ENCODE results near the gene ERC1.
"Not testable (repeated sequence)": the region's sequence is repeated elsewhere in the genome, so short reads cannot be mapped to it uniquely, and the experiment has no call there.

ERC1 gene

GRCh38 chr12:1330477-1330827 lies 339.4 kb downstream of the ERC1 start:
- no peaks in the 10 kb centered on the region for H3K36me3 ChIP-seq (ENCODE audit: control insufficient read depth, insufficient read depth, low read length)
- H3K27me3 ChIP-seq (ENCODE audit: control insufficient read depth, insufficient read depth, low read length), result no peaks in the 10 kb centered on the region
- H3K27ac ChIP-seq (ENCODE audit: low read length), result no peak overlapping the region
- WGBS (ENCODE audit: insufficient coverage, insufficient read length), result no CpG with 5 or more reads among the region's 1 CpG
- H3K4me3 ChIP-seq (ENCODE audit: low read length), result no peak overlapping the region
- no peaks in the 10 kb centered on the region for H3K9me3 ChIP-seq (ENCODE audit: control insufficient read depth, insufficient read depth, low read length)
- DNase-seq (ENCODE audit: low read depth, low spot score), result no peak
- H3K4me1 ChIP-seq (ENCODE audit: control insufficient read depth, insufficient read depth, low read length), result no peaks in the 10 kb centered on the region

GRCh38 chr12:1332327-1332726 lies 341.3 kb downstream of the ERC1 start:
- H3K4me1 ChIP-seq (ENCODE audit: control insufficient read depth, insufficient read depth, low read length), result no peaks in the 10 kb centered on the region
- no peaks in the 10 kb centered on the region for H3K36me3 ChIP-seq (ENCODE audit: control insufficient read depth, insufficient read depth, low read length)
- WGBS (ENCODE audit: insufficient coverage, insufficient read length), result no CpG with 5 or more reads among the region's 3 CpGs
- DNase-seq (ENCODE audit: low read depth, low spot score), result no peak
- H3K27me3 ChIP-seq (ENCODE audit: control insufficient read depth, insufficient read depth, low read length), result no peaks in the 10 kb centered on the region
- no peak overlapping the region for H3K4me3 ChIP-seq (ENCODE audit: low read length)
- H3K27ac ChIP-seq (ENCODE audit: low read length), result no peak overlapping the region
- no peaks in the 10 kb centered on the region for H3K9me3 ChIP-seq (ENCODE audit: control insufficient read depth, insufficient read depth, low read length)

- Histone ChIP-seq H3K27ac (ENCODE audit: low read length) (no peak overlapping the region), H3K27me3 (ENCODE audit: control insufficient read depth, insufficient read depth, low read length) (no peaks in the 10 kb centered on the region), H3K4me3 (ENCODE audit: low read length) (no peak overlapping the region), H3K9me3 (ENCODE audit: control insufficient read depth, insufficient read depth, low read length) (no peaks in the 10 kb centered on the region), H3K4me1 (ENCODE audit: control insufficient read depth, insufficient read depth, low read length) (no peaks in the 10 kb centered on the region), H3K36me3 (ENCODE audit: control insufficient read depth, insufficient read depth, low read length) (no peaks in the 10 kb centered on the region; the same call in 1 of the 2 replicates)
- WGBS (ENCODE audit: insufficient coverage, insufficient read length), result no CpG with 5 or more reads among the region's 10 CpGs
- DNase-seq (ENCODE audit: low read depth, low spot score), result no peak
Measured at GRCh38 chr12:1338483-1339177, 347.6 kb downstream of the ERC1 start.

GRCh38 chr12:1339178-1339541 lies 348.1 kb downstream of the ERC1 start:
- WGBS (ENCODE audit: insufficient coverage, insufficient read length), result no CpG with 5 or more reads among the region's 8 CpGs
- not testable (repeated sequence) for H3K4me3 ChIP-seq (ENCODE audit: low read length); H3K4me1 ChIP-seq (ENCODE audit: control insufficient read depth, insufficient read depth, low read length); DNase-seq (ENCODE audit: low read depth, low spot score); H3K9me3 ChIP-seq (ENCODE audit: control insufficient read depth, insufficient read depth, low read length); H3K36me3 ChIP-seq (ENCODE audit: control insufficient read depth, insufficient read depth, low read length); H3K27ac ChIP-seq (ENCODE audit: low read length); H3K27me3 ChIP-seq (ENCODE audit: control insufficient read depth, insufficient read depth, low read length)

GRCh38 chr12:1339618-1340319 lies 348.7 kb downstream of the ERC1 start:
- Histone ChIP-seq H3K4me3 (ENCODE audit: low read length) (no peak overlapping the region), H3K9me3 (ENCODE audit: control insufficient read depth, insufficient read depth, low read length) (no peaks in the 10 kb centered on the region), H3K36me3 (ENCODE audit: control insufficient read depth, insufficient read depth, low read length) (no peaks in the 10 kb centered on the region; the same call in 1 of the 2 replicates), H3K27me3 (ENCODE audit: control insufficient read depth, insufficient read depth, low read length) (no peaks in the 10 kb centered on the region), H3K4me1 (ENCODE audit: control insufficient read depth, insufficient read depth, low read length) (no peaks in the 10 kb centered on the region), H3K27ac (ENCODE audit: low read length) (no peak overlapping the region)
- no CpG with 5 or more reads among the region's 7 CpGs for WGBS (ENCODE audit: insufficient coverage, insufficient read length)
- DNase-seq (ENCODE audit: low read depth, low spot score), result no peak

- not testable (repeated sequence) for H3K4me3 ChIP-seq (ENCODE audit: low read length); DNase-seq (ENCODE audit: low read depth, low spot score); H3K27ac ChIP-seq (ENCODE audit: low read length); H3K4me1 ChIP-seq (ENCODE audit: control insufficient read depth, insufficient read depth, low read length); H3K27me3 ChIP-seq (ENCODE audit: control insufficient read depth, insufficient read depth, low read length); H3K36me3 ChIP-seq (ENCODE audit: control insufficient read depth, insufficient read depth, low read length); H3K9me3 ChIP-seq (ENCODE audit: control insufficient read depth, insufficient read depth, low read length)
- WGBS (ENCODE audit: insufficient coverage, insufficient read length), result no CpG with 5 or more reads among the region's 6 CpGs
Measured at GRCh38 chr12:1341270-1341669, 350.2 kb downstream of the ERC1 start.

- Histone ChIP-seq H3K9me3 (ENCODE audit: control insufficient read depth, insufficient read depth, low read length) (no peaks in the 10 kb centered on the region), H3K4me1 (ENCODE audit: control insufficient read depth, insufficient read depth, low read length) (no peaks in the 10 kb centered on the region; the same call in 1 of the 2 replicates), H3K4me3 (ENCODE audit: low read length) (no peak overlapping the region), H3K27ac (ENCODE audit: low read length) (no peak overlapping the region), H3K36me3 (ENCODE audit: control insufficient read depth, insufficient read depth, low read length) (no peaks in the 10 kb centered on the region; the same call in 1 of the 2 replicates), H3K27me3 (ENCODE audit: control insufficient read depth, insufficient read depth, low read length) (no peaks in the 10 kb centered on the region)
- WGBS (ENCODE audit: insufficient coverage, insufficient read length), result no CpG with 5 or more reads among the region's 6 CpGs
- no peak for DNase-seq (ENCODE audit: low read depth, low spot score)
Measured at GRCh38 chr12:1343422-1343821, 352.4 kb downstream of the ERC1 start.

- no peak overlapping the region for H3K4me3 ChIP-seq (ENCODE audit: low read length)
- no peak for DNase-seq (ENCODE audit: low read depth, low spot score)
- H3K36me3 ChIP-seq (ENCODE audit: control insufficient read depth, insufficient read depth, low read length), result no peaks in the 10 kb centered on the region; the same call in 1 of the 2 replicates
- H3K27ac ChIP-seq (ENCODE audit: low read length), result no peak overlapping the region
- WGBS (ENCODE audit: insufficient coverage, insufficient read length), result no CpG with 5 or more reads among the region's 4 CpGs
- no peaks in the 10 kb centered on the region; the same call in 1 of the 2 replicates for H3K4me1 ChIP-seq (ENCODE audit: control insufficient read depth, insufficient read depth, low read length)
- no peaks in the 10 kb centered on the region for H3K27me3 ChIP-seq (ENCODE audit: control insufficient read depth, insufficient read depth, low read length)
- H3K9me3 ChIP-seq (ENCODE audit: control insufficient read depth, insufficient read depth, low read length), result no peaks in the 10 kb centered on the region
Measured at GRCh38 chr12:1344245-1344644, 353.2 kb downstream of the ERC1 start.

GRCh38 chr12:1346126-1346525 lies 355.1 kb downstream of the ERC1 start:
- Histone ChIP-seq H3K4me1 (ENCODE audit: control insufficient read depth, insufficient read depth, low read length) (no peaks in the 10 kb centered on the region; the same call in 1 of the 2 replicates), H3K27ac (ENCODE audit: low read length) (no peak overlapping the region), H3K36me3 (ENCODE audit: control insufficient read depth, insufficient read depth, low read length) (no peaks in the 10 kb centered on the region), H3K4me3 (ENCODE audit: low read length) (no peak overlapping the region), H3K27me3 (ENCODE audit: control insufficient read depth, insufficient read depth, low read length) (no peaks in the 10 kb centered on the region), H3K9me3 (ENCODE audit: control insufficient read depth, insufficient read depth, low read length) (no peaks in the 10 kb centered on the region)
- DNase-seq (ENCODE audit: low read depth, low spot score), result no peak
- no CpG with 5 or more reads among the region's 1 CpG for WGBS (ENCODE audit: insufficient coverage, insufficient read length)

- H3K27me3 ChIP-seq (ENCODE audit: control insufficient read depth, insufficient read depth, low read length), result no peaks in the 10 kb centered on the region
- no peak for DNase-seq (ENCODE audit: low read depth, low spot score)
- H3K27ac ChIP-seq (ENCODE audit: low read length), result no peak overlapping the region
- no peaks in the 10 kb centered on the region; the same call in 1 of the 2 replicates for H3K4me1 ChIP-seq (ENCODE audit: control insufficient read depth, insufficient read depth, low read length)
- no peak overlapping the region for H3K4me3 ChIP-seq (ENCODE audit: low read length)
- H3K36me3 ChIP-seq (ENCODE audit: control insufficient read depth, insufficient read depth, low read length), result no peaks in the 10 kb centered on the region
- H3K9me3 ChIP-seq (ENCODE audit: control insufficient read depth, insufficient read depth, low read length), result no peaks in the 10 kb centered on the region
Measured at GRCh38 chr12:1347294-1347693, 356.3 kb downstream of the ERC1 start.

- Histone ChIP-seq H3K27ac (ENCODE audit: low read length) (no peak overlapping the region), H3K4me1 (ENCODE audit: control insufficient read depth, insufficient read depth, low read length) (no peaks in the 10 kb centered on the region; the same call in 1 of the 2 replicates), H3K4me3 (ENCODE audit: low read length) (no peak overlapping the region), H3K36me3 (ENCODE audit: control insufficient read depth, insufficient read depth, low read length) (no peaks in the 10 kb centered on the region), H3K9me3 (ENCODE audit: control insufficient read depth, insufficient read depth, low read length) (no peaks in the 10 kb centered on the region), H3K27me3 (ENCODE audit: control insufficient read depth, insufficient read depth, low read length) (no peaks in the 10 kb centered on the region)
- WGBS (ENCODE audit: insufficient coverage, insufficient read length), result no CpG with 5 or more reads among the region's 6 CpGs
- no peak for DNase-seq (ENCODE audit: low read depth, low spot score)
Measured at GRCh38 chr12:1348606-1349005, 357.6 kb downstream of the ERC1 start.

Measured in iPS DF 6.9 (cell line).